ENCODE results near the gene RFX7.
A peak's percentile ranks its signal among the peaks of the same experiment; 100 is the strongest.

Gene RFX7

GRCh38 chr15:56244038-56244810 lies 545 bp upstream of the RFX7 start:
- peak overlapping the region; percentile 81 for H3K4me2 ChIP-seq (ENCODE audit: low read length, poor library complexity, severe bottlenecking)
- peaks cover 6% of the 10 kb centered on the region for H3K79me1 ChIP-seq (replicated peaks; ENCODE audit: low read length, poor library complexity, severe bottlenecking)
- peak overlapping the region; percentile 88 to 93 for H3K4me3 ChIP-seq (ENCODE audit: insufficient read depth in 1 of 2, low read depth in 1 of 2, low read length in 2 of 2)
- H2AFZ ChIP-seq (ENCODE audit: low read depth, low read length): peak overlapping the region; percentile 51
- no peak overlapping the region for H2BK15ac ChIP-seq (ENCODE audit: low read depth, poor library complexity, severe bottlenecking)
- DNase-seq: peak; percentile 77
- no peaks in the 10 kb centered on the region for H3K27me3 ChIP-seq (ENCODE audit: control insufficient read depth in 1 of 2, insufficient read depth in 1 of 2, low read length in 2 of 2)
- peak overlapping the region in 1 of 2 experiments; percentile 72 for H2BK12ac ChIP-seq (ENCODE audit: low read length in 2 of 2)
- H3K9me3 ChIP-seq (ENCODE audit: control insufficient read depth, low read length): no peaks in the 10 kb centered on the region
- H3K9ac ChIP-seq (ENCODE audit: low read length): peak overlapping the region; percentile 91
- no peak overlapping the region for H2AK5ac ChIP-seq (ENCODE audit: low read length, severe bottlenecking)
- no peak overlapping the region for H2BK5ac ChIP-seq (ENCODE audit: low read depth, low read length, poor library complexity, severe bottlenecking)
- H3K18ac ChIP-seq (ENCODE audit: low read depth in 1 of 2, low read length in 2 of 2): peak overlapping the region; percentile 95 to 96
- H3K4ac ChIP-seq (ENCODE audit: low read depth in 1 of 2, low read length in 2 of 2): peak overlapping the region; percentile 75 to 94
- no peak overlapping the region for H3K23ac ChIP-seq (ENCODE audit: low read length in 2 of 2)
- peaks cover 9% of the 10 kb centered on the region for H3K4me1 ChIP-seq (ENCODE audit: control insufficient read depth, insufficient read depth, low read depth, low read length)
- H3K36me3 ChIP-seq (ENCODE audit: control insufficient read depth in 1 of 2, insufficient read depth in 2 of 2, low read depth in 1 of 2, low read length in 2 of 2): no peaks in the 10 kb centered on the region
- H2BK120ac ChIP-seq (ENCODE audit: low read depth, low read length): peak overlapping the region; percentile 97
- H3K14ac ChIP-seq (ENCODE audit: low read length in 2 of 2): peak overlapping the region in 1 of 2 experiments; percentile 88
- peak overlapping the region; percentile 80 for H4K91ac ChIP-seq (ENCODE audit: low read length)
- 2% methylated on average over 21 of the region's 29 CpGs for WGBS
- peak overlapping the region; percentile 94 for H3K27ac ChIP-seq (ENCODE audit: low read length, poor library complexity, severe bottlenecking)
- peak overlapping the region; percentile 85 for H4K8ac ChIP-seq (ENCODE audit: low read length)

DNA sequence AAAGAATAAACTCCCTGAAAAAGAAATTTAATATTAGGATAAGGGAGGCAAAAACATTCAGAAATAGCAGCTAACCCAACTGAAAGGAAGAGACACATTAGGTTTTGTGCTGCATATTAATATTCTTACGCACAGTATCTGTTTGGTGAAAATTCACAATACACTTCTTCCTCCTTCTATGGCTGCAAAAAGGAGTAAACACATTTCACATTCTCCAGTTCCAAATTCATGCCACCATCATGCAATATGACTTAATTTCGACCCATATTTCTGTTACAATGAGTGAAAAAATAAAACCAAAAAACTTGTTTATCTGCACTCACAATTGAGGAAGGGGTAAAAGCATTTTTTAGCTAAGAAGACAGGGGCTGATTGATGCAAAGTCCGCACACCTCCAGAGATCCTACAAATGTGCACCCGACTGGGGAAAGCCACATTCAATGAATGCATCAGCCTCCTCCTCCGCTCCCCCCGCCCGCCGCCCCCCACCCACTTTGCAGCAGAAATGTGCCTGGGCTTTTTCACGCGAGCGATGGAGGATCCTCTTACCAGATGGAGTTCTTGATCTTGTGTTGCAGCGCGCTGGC lies 1.0 kb downstream of the RFX7 start:
- DNase-seq: peak; percentile 45
- H3K9ac ChIP-seq (ENCODE audit: low read length): peak overlapping the region; percentile 89
- peak overlapping the region; percentile 88 for H3K4me3 ChIP-seq (ENCODE audit: insufficient read depth in 1 of 2, low read depth in 1 of 2, low read length in 2 of 2)
- H3K79me1 ChIP-seq (replicated peaks; ENCODE audit: low read length, poor library complexity, severe bottlenecking): peaks cover 6% of the 10 kb centered on the region
- H3K4ac ChIP-seq (ENCODE audit: low read depth in 1 of 2, low read length in 2 of 2): no peak overlapping the region
- H4K91ac ChIP-seq (ENCODE audit: low read length): peak overlapping the region; percentile 39
- H3K27me3 ChIP-seq (ENCODE audit: control insufficient read depth in 1 of 2, insufficient read depth in 1 of 2, low read length in 2 of 2): no peaks in the 10 kb centered on the region
- no peak overlapping the region for H2BK15ac ChIP-seq (ENCODE audit: low read depth, poor library complexity, severe bottlenecking)
- no peak overlapping the region for H2BK12ac ChIP-seq (ENCODE audit: low read length in 2 of 2)
- no peak overlapping the region for H2BK5ac ChIP-seq (ENCODE audit: low read depth, low read length, poor library complexity, severe bottlenecking)
- H3K4me1 ChIP-seq (ENCODE audit: control insufficient read depth, insufficient read depth, low read depth, low read length): peaks cover 9% of the 10 kb centered on the region
- peak overlapping the region; percentile 62 to 73 for H3K18ac ChIP-seq (ENCODE audit: low read depth in 1 of 2, low read length in 2 of 2)
- WGBS: under 1% methylated on average over 12 of the region's 13 CpGs
- H3K9me3 ChIP-seq (ENCODE audit: control insufficient read depth, low read length): no peaks in the 10 kb centered on the region
- no peak overlapping the region for H2AK5ac ChIP-seq (ENCODE audit: low read length, severe bottlenecking)
- peak overlapping the region; percentile 49 for H3K4me2 ChIP-seq (ENCODE audit: low read length, poor library complexity, severe bottlenecking)
- peaks cover 0 to 10% of the 10 kb centered on the region in 2 experiments for H3K36me3 ChIP-seq (ENCODE audit: control insufficient read depth in 1 of 2, insufficient read depth in 2 of 2, low read depth in 1 of 2, low read length in 2 of 2)
- no peak overlapping the region for H3K23ac ChIP-seq (ENCODE audit: low read length in 2 of 2)
- peak overlapping the region; percentile 33 for H3K27ac ChIP-seq (ENCODE audit: low read length, poor library complexity, severe bottlenecking)
- H2BK120ac ChIP-seq (ENCODE audit: low read depth, low read length): peak overlapping the region; percentile 97
- no peak overlapping the region for H4K8ac ChIP-seq (ENCODE audit: low read length)
- no peak overlapping the region for H3K14ac ChIP-seq (ENCODE audit: low read length in 2 of 2)
- H2AFZ ChIP-seq (ENCODE audit: low read depth, low read length): no peak overlapping the region

DNA sequence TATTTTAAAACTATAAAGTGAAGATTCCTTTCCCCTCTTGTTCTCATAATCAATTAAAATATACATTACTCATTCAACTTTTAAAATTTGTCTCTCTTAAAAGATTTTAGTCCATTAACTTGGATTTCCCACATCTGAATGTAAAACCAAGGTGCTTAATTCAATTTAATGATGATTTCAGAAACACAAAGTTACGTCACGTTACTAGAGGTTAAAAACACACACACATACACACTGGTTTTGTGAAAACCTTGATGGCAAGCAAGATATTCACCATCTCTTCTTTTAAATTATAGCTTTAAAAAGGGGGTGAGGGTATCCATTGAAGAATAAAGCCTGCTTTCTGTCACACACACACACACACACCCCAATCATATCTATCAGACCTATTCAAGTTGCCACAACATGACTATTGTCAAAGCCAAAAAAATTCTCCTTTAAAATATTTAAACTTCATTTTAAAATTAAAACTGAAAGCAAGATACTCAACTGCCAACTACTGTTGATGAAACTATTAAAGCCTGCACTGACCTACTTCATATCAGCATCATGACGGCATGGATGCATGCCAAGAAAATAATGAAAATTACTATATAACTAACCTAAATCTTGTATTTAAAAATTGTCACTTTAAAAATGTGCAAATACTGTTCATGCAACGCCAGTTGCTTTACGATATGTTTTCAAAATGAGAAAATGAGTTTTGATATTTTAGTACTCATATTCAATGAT lies 2.1 kb downstream of the RFX7 start:
- H3K4ac ChIP-seq (ENCODE audit: low read depth in 1 of 2, low read length in 2 of 2): no peak overlapping the region
- no peak overlapping the region for H2AK5ac ChIP-seq (ENCODE audit: low read length, severe bottlenecking)
- H3K4me3 ChIP-seq (ENCODE audit: insufficient read depth in 1 of 2, low read depth in 1 of 2, low read length in 2 of 2): peak overlapping the region in 1 of 2 experiments; percentile 88
- no peak overlapping the region for H3K18ac ChIP-seq (ENCODE audit: low read depth in 1 of 2, low read length in 2 of 2)
- H3K9me3 ChIP-seq (ENCODE audit: control insufficient read depth, low read length): no peaks in the 10 kb centered on the region
- H3K9ac ChIP-seq (ENCODE audit: low read length): peak overlapping the region; percentile 89
- peak overlapping the region; percentile 61 for H3K4me2 ChIP-seq (ENCODE audit: low read length, poor library complexity, severe bottlenecking)
- H2AFZ ChIP-seq (ENCODE audit: low read depth, low read length): no peak overlapping the region
- peaks cover 4% of the 10 kb centered on the region for H3K79me1 ChIP-seq (replicated peaks; ENCODE audit: low read length, poor library complexity, severe bottlenecking)
- no peak overlapping the region for H2BK120ac ChIP-seq (ENCODE audit: low read depth, low read length)
- H4K8ac ChIP-seq (ENCODE audit: low read length): no peak overlapping the region
- peaks cover 0 to 20% of the 10 kb centered on the region in 2 experiments for H3K36me3 ChIP-seq (ENCODE audit: control insufficient read depth in 1 of 2, insufficient read depth in 2 of 2, low read depth in 1 of 2, low read length in 2 of 2)
- no peak overlapping the region for H2BK12ac ChIP-seq (ENCODE audit: low read length in 2 of 2)
- WGBS: 37% methylated on average over 3 of the region's 5 CpGs
- no peak overlapping the region for H4K91ac ChIP-seq (ENCODE audit: low read length)
- H3K27me3 ChIP-seq (ENCODE audit: control insufficient read depth in 1 of 2, insufficient read depth in 1 of 2, low read length in 2 of 2): no peaks in the 10 kb centered on the region
- no peak for DNase-seq
- no peak overlapping the region for H2BK5ac ChIP-seq (ENCODE audit: low read depth, low read length, poor library complexity, severe bottlenecking)
- H3K27ac ChIP-seq (ENCODE audit: low read length, poor library complexity, severe bottlenecking): no peak overlapping the region
- no peak overlapping the region for H3K23ac ChIP-seq (ENCODE audit: low read length in 2 of 2)
- no peak overlapping the region for H2BK15ac ChIP-seq (ENCODE audit: low read depth, poor library complexity, severe bottlenecking)
- H3K14ac ChIP-seq (ENCODE audit: low read length in 2 of 2): no peak overlapping the region
- H3K4me1 ChIP-seq (ENCODE audit: control insufficient read depth, insufficient read depth, low read depth, low read length): peaks cover 9% of the 10 kb centered on the region

DNA sequence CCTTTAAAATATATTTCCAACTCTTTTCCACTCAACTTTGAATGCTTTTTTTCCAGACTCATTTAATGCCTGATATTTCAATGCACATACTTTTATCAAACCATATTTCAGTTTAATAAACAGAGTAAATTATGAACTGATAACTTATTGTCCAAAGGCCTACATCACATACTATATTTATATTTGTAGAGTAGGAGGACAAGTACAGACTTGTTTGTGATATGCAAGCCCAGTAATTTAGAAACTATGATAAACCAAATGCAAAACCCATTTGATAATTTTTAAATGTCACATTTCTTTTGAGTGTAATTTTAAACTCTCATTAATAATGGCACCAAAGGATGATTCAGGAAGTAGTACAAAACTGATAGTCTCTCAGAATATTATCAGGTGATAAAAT lies 3.3 kb downstream of the RFX7 start:
- no peak overlapping the region for H3K4ac ChIP-seq (ENCODE audit: low read depth in 1 of 2, low read length in 2 of 2)
- peak overlapping the region; percentile 89 for H3K9ac ChIP-seq (ENCODE audit: low read length)
- no peak overlapping the region for H3K27ac ChIP-seq (ENCODE audit: low read length, poor library complexity, severe bottlenecking)
- no peak overlapping the region for H3K4me2 ChIP-seq (ENCODE audit: low read length, poor library complexity, severe bottlenecking)
- no peak overlapping the region for H2BK12ac ChIP-seq (ENCODE audit: low read length in 2 of 2)
- no peak overlapping the region for H2AFZ ChIP-seq (ENCODE audit: low read depth, low read length)
- peak overlapping the region in 1 of 2 experiments; percentile 88 for H3K4me3 ChIP-seq (ENCODE audit: insufficient read depth in 1 of 2, low read depth in 1 of 2, low read length in 2 of 2)
- H2BK15ac ChIP-seq (ENCODE audit: low read depth, poor library complexity, severe bottlenecking): no peak overlapping the region
- no peak overlapping the region for H3K23ac ChIP-seq (ENCODE audit: low read length in 2 of 2)
- no peak overlapping the region for H2AK5ac ChIP-seq (ENCODE audit: low read length, severe bottlenecking)
- H3K36me3 ChIP-seq (ENCODE audit: control insufficient read depth in 1 of 2, insufficient read depth in 2 of 2, low read depth in 1 of 2, low read length in 2 of 2): peaks cover 0 to 20% of the 10 kb centered on the region in 2 experiments
- DNase-seq: no peak
- no peak overlapping the region for H2BK120ac ChIP-seq (ENCODE audit: low read depth, low read length)
- H3K27me3 ChIP-seq (ENCODE audit: control insufficient read depth in 1 of 2, insufficient read depth in 1 of 2, low read length in 2 of 2): no peaks in the 10 kb centered on the region
- H3K9me3 ChIP-seq (ENCODE audit: control insufficient read depth, low read length): no peaks in the 10 kb centered on the region
- H3K79me1 ChIP-seq (replicated peaks; ENCODE audit: low read length, poor library complexity, severe bottlenecking): no peaks in the 10 kb centered on the region
- H3K18ac ChIP-seq (ENCODE audit: low read depth in 1 of 2, low read length in 2 of 2): no peak overlapping the region
- H3K14ac ChIP-seq (ENCODE audit: low read length in 2 of 2): no peak overlapping the region
- H4K8ac ChIP-seq (ENCODE audit: low read length): no peak overlapping the region
- H3K4me1 ChIP-seq (ENCODE audit: control insufficient read depth, insufficient read depth, low read depth, low read length): peaks cover 8% of the 10 kb centered on the region
- no peak overlapping the region for H4K91ac ChIP-seq (ENCODE audit: low read length)
- H2BK5ac ChIP-seq (ENCODE audit: low read depth, low read length, poor library complexity, severe bottlenecking): no peak overlapping the region

All from mesenchymal stem cell (in vitro differentiated cells and primary cell).